ENCODE measurements around the gene PDIA2.
A peak's percentile ranks its signal among the peaks of the same experiment; 100 is the strongest.

PDIA2 gene

GRCh38 chr16:275041-275641 lies 7.8 kb upstream of the PDIA2 start:
- DNase-seq (ENCODE audit: low read depth), result no peak
- no peak overlapping the region for H3K4me3 ChIP-seq (ENCODE audit: low read depth, low read length)
- no peak for TF ChIP-seq CTCF (IDR thresholded peaks at IDR 0.05; ENCODE audit: insufficient read depth, low read depth, low read length, missing control alignments)

- TF ChIP-seq CTCF (IDR thresholded peaks at IDR 0.05; ENCODE audit: insufficient read depth, low read depth, low read length, missing control alignments), result no peak
- no peak within 1 kb of the TSS for H3K4me3 ChIP-seq (ENCODE audit: low read depth, low read length)
- DNase-seq (ENCODE audit: low read depth), result no peak
Observed at GRCh38 chr16:275786-276232, 7.2 kb upstream of the PDIA2 start, which contains the start of gene RGS11. TSS of gene RGS11 (minus strand) at chr16:275944. CDS start at chr16:275911, 33 bp downstream.

GRCh38 chr16:276426-277077 lies 6.4 kb upstream of the PDIA2 start:
- no peak overlapping the region for H3K4me3 ChIP-seq (ENCODE audit: low read depth, low read length)
- no peak for DNase-seq (ENCODE audit: low read depth)
- no peak for TF ChIP-seq CTCF (IDR thresholded peaks at IDR 0.05; ENCODE audit: insufficient read depth, low read depth, low read length, missing control alignments)

- no peak overlapping the region for H3K4me3 ChIP-seq (ENCODE audit: low read depth, low read length)
- DNase-seq (ENCODE audit: low read depth), result peak; percentile 61
- TF ChIP-seq CTCF (IDR thresholded peaks at IDR 0.05; ENCODE audit: insufficient read depth, low read depth, low read length, missing control alignments), result no peak
Observed at GRCh38 chr16:278863-279366, 4.0 kb upstream of the PDIA2 start.

GRCh38 chr16:279531-279930 lies 3.4 kb upstream of the PDIA2 start:
- no peak for DNase-seq (ENCODE audit: low read depth)
- no peak overlapping the region for H3K4me3 ChIP-seq (ENCODE audit: low read depth, low read length)
- TF ChIP-seq CTCF (IDR thresholded peaks at IDR 0.05; ENCODE audit: insufficient read depth, low read depth, low read length, missing control alignments), result no peak

GRCh38 chr16:280005-280460 lies 2.9 kb upstream of the PDIA2 start:
- H3K4me3 ChIP-seq (ENCODE audit: low read depth, low read length), result no peak overlapping the region
- TF ChIP-seq CTCF (IDR thresholded peaks at IDR 0.05; ENCODE audit: insufficient read depth, low read depth, low read length, missing control alignments), result no peak
- DNase-seq (ENCODE audit: low read depth), result no peak
